ENCODE measurements around the gene FCHO1. TPM values are rescaled to one million over a fixed set of nuclear protein-coding genes. Genes with fewer than 3 reads are reported as not detected.

Gene FCHO1
- total RNA-seq, 1 donor from 2014 or later = 15.5 TPM

GRCh38 chr19:17734146-17734545 lies 17.1 kb upstream of the FCHO1 start:
- H3K4me3 ChIP-seq = no peak overlapping the region
- H3K79me2 ChIP-seq (ENCODE audit: low read depth) = peaks cover 37% of the 10 kb centered on the region
- TF ChIP-seq EZH2phosphoT487 (IDR thresholded peaks at IDR 0.05) = no peak
- TF ChIP-seq EZH2 (IDR thresholded peaks at IDR 0.05) = no peak
- no peak for TF ChIP-seq CTCF (IDR thresholded peaks at IDR 0.05)
- H3K36me3 ChIP-seq = no peaks in the 10 kb centered on the region
- H3K27ac Mint-ChIP-seq = no peak overlapping the region
- no peak overlapping the region for H2AFZ ChIP-seq (replicated peaks)
- no peak overlapping the region for H3K9ac ChIP-seq
- peaks cover 7% of the 10 kb centered on the region for H3F3A ChIP-seq (ENCODE audit: low read depth)
- H3K4me1 Mint-ChIP-seq = peaks cover 9% of the 10 kb centered on the region
- H3K4me2 ChIP-seq = no peak overlapping the region
- no peaks in the 10 kb centered on the region for H3K4me1 ChIP-seq
- peaks cover 2% of the 10 kb centered on the region for H3K27me3 Mint-ChIP-seq (ENCODE audit: insufficient read depth, low read depth)
- no peak overlapping the region for H3K27ac ChIP-seq
- peak overlapping the region; percentile 35 for H3K4me3 Mint-ChIP-seq
- H3K27me3 ChIP-seq = no peaks in the 10 kb centered on the region
- no peaks in the 10 kb centered on the region for H3K9me3 ChIP-seq (ENCODE audit: low read depth)
- H3K36me3 Mint-ChIP-seq = peaks cover 32% of the 10 kb centered on the region
- DNase-seq (ENCODE audit: low spot score) = no peak
- H3K9me3 Mint-ChIP-seq = no peaks in the 10 kb centered on the region
- H4K20me1 ChIP-seq (ENCODE audit: low read depth) = peaks cover 57% of the 10 kb centered on the region

GRCh38 chr19:17735410-17735809 lies 15.9 kb upstream of the FCHO1 start:
- H3K27me3 Mint-ChIP-seq (ENCODE audit: insufficient read depth, low read depth) = peaks cover 2% of the 10 kb centered on the region
- H2AFZ ChIP-seq (replicated peaks) = no peak overlapping the region
- no peak overlapping the region for H3K9ac ChIP-seq
- DNase-seq (ENCODE audit: low spot score) = no peak
- no peak overlapping the region for H3K27ac Mint-ChIP-seq
- TF ChIP-seq EZH2 (IDR thresholded peaks at IDR 0.05) (no peak), EZH2phosphoT487 (IDR thresholded peaks at IDR 0.05) (no peak), CTCF (IDR thresholded peaks at IDR 0.05) (no peak)
- no peaks in the 10 kb centered on the region for H3K9me3 Mint-ChIP-seq
- H3F3A ChIP-seq (ENCODE audit: low read depth) = peaks cover 7% of the 10 kb centered on the region
- H3K79me2 ChIP-seq (ENCODE audit: low read depth) = peaks cover 25% of the 10 kb centered on the region
- H3K36me3 ChIP-seq = no peaks in the 10 kb centered on the region
- no peak overlapping the region for H3K4me3 ChIP-seq
- H3K4me3 Mint-ChIP-seq = no peak overlapping the region
- H3K36me3 Mint-ChIP-seq = peaks cover 23% of the 10 kb centered on the region
- H3K4me1 ChIP-seq = no peaks in the 10 kb centered on the region
- H3K27ac ChIP-seq = no peak overlapping the region
- peaks cover 13% of the 10 kb centered on the region for H3K4me1 Mint-ChIP-seq
- no peaks in the 10 kb centered on the region for H3K27me3 ChIP-seq
- no peak overlapping the region for H3K4me2 ChIP-seq
- no peaks in the 10 kb centered on the region for H3K9me3 ChIP-seq (ENCODE audit: low read depth)
- H4K20me1 ChIP-seq (ENCODE audit: low read depth) = peaks cover 44% of the 10 kb centered on the region

GRCh38 chr19:17737690-17738153 lies 13.6 kb upstream of the FCHO1 start:
- Mint-ChIP-seq H3K36me3 (peaks cover 13% of the 10 kb centered on the region), H3K27ac (no peak overlapping the region), H3K27me3 (ENCODE audit: insufficient read depth, low read depth) (peaks cover 2% of the 10 kb centered on the region), H3K4me1 (peaks cover 9% of the 10 kb centered on the region), H3K9me3 (peaks cover 10% of the 10 kb centered on the region), H3K4me3 (no peak overlapping the region)
- Histone ChIP-seq H3F3A (ENCODE audit: low read depth) (peaks cover 7% of the 10 kb centered on the region), H3K4me2 (no peak overlapping the region), H3K9me3 (ENCODE audit: low read depth) (no peaks in the 10 kb centered on the region), H3K9ac (no peak overlapping the region), H3K79me2 (ENCODE audit: low read depth) (peaks cover 2% of the 10 kb centered on the region), H3K27ac (no peak overlapping the region), H3K4me3 (no peak overlapping the region), H3K27me3 (no peaks in the 10 kb centered on the region), H4K20me1 (ENCODE audit: low read depth) (peaks cover 21% of the 10 kb centered on the region), H3K36me3 (no peaks in the 10 kb centered on the region), H3K4me1 (no peaks in the 10 kb centered on the region), H2AFZ (replicated peaks) (no peak overlapping the region)
- DNase-seq (ENCODE audit: low spot score) = no peak
- TF ChIP-seq EZH2phosphoT487 (IDR thresholded peaks at IDR 0.05) = no peak
- no peak for TF ChIP-seq CTCF (IDR thresholded peaks at IDR 0.05)
- no peak for TF ChIP-seq EZH2 (IDR thresholded peaks at IDR 0.05)

Measured in neural progenitor cell (in vitro differentiated cells).